HEK293 (cell line): Measurements from ENCODE around the gene LCE3A.

Source experiments
- CTCF ChIA-PET: fragments of 350-600 bp; formaldehyde crosslinking; extraction: SDS; loops from one replicate; lab custom pipeline; 2021; ENCODE audit warnings: antibody characterized with exemption; lab: Yijun Ruan, JAX
- POLR2A ChIA-PET: fragments of 300-600 bp; formaldehyde crosslinking; extraction: SDS; loops from one replicate; lab custom pipeline; 2020; ENCODE audit warnings: antibody characterized with exemption, inconsistent platforms; lab: Yijun Ruan, JAX
- H3K27ac ChIP-seq: fragments of 200-500 bp; sonication (Bioruptor generic); 2 replicates; pipeline ENCODE4 v1.5.1; 2014; ENCODE audit warnings: low read depth, low read length, control low read depth, inconsistent platforms; ENCODE audit errors: extremely low read depth
- H3K36me3 ChIP-seq, 2 experiments: fragments of 200-500 bp in 1 of 2; sonication (Bioruptor generic) in 1 of 2; 1 replicate in 1 of 2; 2 replicates in 1 of 2; pipeline ENCODE4 v1.5.1; 2014 to 2017; ENCODE audit warnings: inconsistent platforms in 2 of 2, low read length in 2 of 2; ENCODE audit not compliant: control insufficient read depth in 2 of 2, insufficient read depth in 1 of 2
- H3K4me1 ChIP-seq: fragments of 200-500 bp; sonication (Bioruptor generic); 2 replicates; pipeline ENCODE4 v1.5.1; 2014; ENCODE audit warnings: mild to moderate bottlenecking, low read length, inconsistent platforms; ENCODE audit not compliant: control insufficient read depth, insufficient read depth
- H3K4me3 ChIP-seq: 2 replicates; pipeline ENCODE4 v1.5.1; 2011; ENCODE audit warnings: low read depth, mild to moderate bottlenecking, control low read depth, low read length, moderate library complexity
- H3K9me3 ChIP-seq: fragments of 200-500 bp; sonication (Bioruptor generic); 2 replicates; pipeline ENCODE4 v1.5.1; 2014; ENCODE audit warnings: low read depth, low read length, inconsistent platforms; ENCODE audit not compliant: control insufficient read depth, insufficient read depth
- EGR2 ChIP-seq: fragments of 450-650 bp; formaldehyde crosslinking; IDR thresholded peaks from 2 replicates; pipeline ENCODE4 v1.5.1; 2016; ENCODE audit warnings: low read depth, missing biosample characterization, missing genetic modification characterization
- KLF8 ChIP-seq: fragments of 450-650 bp; formaldehyde crosslinking; IDR thresholded peaks from 2 replicates; pipeline ENCODE4 v1.5.1; 2016; ENCODE audit warnings: missing biosample characterization, missing genetic modification characterization
- SETDB1 ChIP-seq: IDR thresholded peaks from one replicate; pipeline ENCODE4 v1.6.1; 2017; ENCODE audit warnings: mild to moderate bottlenecking, low read length, moderate library complexity, mixed read lengths; ENCODE audit not compliant: insufficient read length
- TCF7L2 ChIP-seq: IDR thresholded peaks from 2 replicates; pipeline ENCODE4 v1.6.1; 2011; ENCODE audit warnings: low read depth, mild to moderate bottlenecking, inconsistent platforms, low read length, moderate library complexity, borderline replicate concordance
- ZIC2 ChIP-seq: fragments of 450-650 bp; formaldehyde crosslinking; IDR thresholded peaks from 2 replicates; pipeline ENCODE4 v1.5.1; 2016; ENCODE audit warnings: missing biosample characterization, missing genetic modification characterization
- ZNF175 ChIP-seq: fragments of 450-650 bp; formaldehyde crosslinking; IDR thresholded peaks from 2 replicates; pipeline ENCODE4 v1.5.1; 2016; ENCODE audit warnings: missing biosample characterization, missing genetic modification characterization
- ZNF341 ChIP-seq: fragments of 450-650 bp; formaldehyde crosslinking; IDR thresholded peaks from 2 replicates; pipeline ENCODE4; 2016; ENCODE audit warnings: low read depth, missing biosample characterization, missing genetic modification characterization
- ZNF350 ChIP-seq: fragments of 450-650 bp; formaldehyde crosslinking; IDR thresholded peaks from 2 replicates; pipeline ENCODE4 v1.5.0; 2017; ENCODE audit warnings: missing biosample characterization, mild to moderate bottlenecking, missing genetic modification characterization
- ZNF37A ChIP-seq: fragments of 450-650 bp; IDR thresholded peaks from 2 replicates; pipeline ENCODE4 v1.5.1; 2018; ENCODE audit warnings: missing biosample characterization, missing genetic modification characterization
- ZNF514 ChIP-seq: fragments of 450-650 bp; formaldehyde crosslinking; IDR thresholded peaks from 2 replicates; pipeline ENCODE4 v1.5.1; 2016; ENCODE audit warnings: missing biosample characterization, missing genetic modification characterization
- ZNF544 ChIP-seq: fragments of 450-650 bp; formaldehyde crosslinking; IDR thresholded peaks from 2 replicates; pipeline ENCODE4 v1.5.0; 2017; ENCODE audit warnings: missing biosample characterization, missing genetic modification characterization
- ZNF571 ChIP-seq: fragments of 450-650 bp; formaldehyde crosslinking; IDR thresholded peaks from 2 replicates; pipeline ENCODE4 v1.5.0; 2017; ENCODE audit warnings: missing biosample characterization, missing genetic modification characterization
- ZNF621 ChIP-seq: fragments of 450-650 bp; formaldehyde crosslinking; IDR thresholded peaks from 2 replicates; pipeline ENCODE4 v1.5.1; 2017; ENCODE audit warnings: missing biosample characterization, missing genetic modification characterization
- ZNF623 ChIP-seq: fragments of 450-650 bp; formaldehyde crosslinking; IDR thresholded peaks from 2 replicates; pipeline ENCODE4 v1.5.1; 2016; ENCODE audit warnings: missing biosample characterization, missing genetic modification characterization
- ZNF777 ChIP-seq: fragments of 450-650 bp; formaldehyde crosslinking; IDR thresholded peaks from 2 replicates; pipeline ENCODE4 v1.5.1; 2017; ENCODE audit warnings: missing biosample characterization, missing genetic modification characterization, borderline replicate concordance
- ZNF837 ChIP-seq: fragments of 450-650 bp; formaldehyde crosslinking; IDR thresholded peaks from 2 replicates; pipeline ENCODE4 v1.5.1; 2016; ENCODE audit warnings: missing biosample characterization, missing genetic modification characterization
- TF ChIP-seq, protein P1 (sequence below): fragments of 450-650 bp; formaldehyde crosslinking; IDR thresholded peaks from 2 replicates; pipeline ENCODE4 v1.5.1; 2016; ENCODE audit warnings: missing biosample characterization, missing genetic modification characterization
- TF ChIP-seq, protein P2 (sequence below): sonication (generic); formaldehyde crosslinking; IDR thresholded peaks from 2 replicates; pipeline ENCODE4 v1.8.1; 2022; ENCODE audit warnings: mild to moderate bottlenecking, moderate library complexity, missing genetic modification reagents
- TF ChIP-seq, protein P3 (sequence below): fragments of 450-650 bp; formaldehyde crosslinking; optimal IDR thresholded peaks from 2 replicates; pipeline ENCODE3; 2016; ENCODE audit warnings: missing biosample characterization, mild to moderate bottlenecking, missing genetic modification characterization
- TF ChIP-seq, protein P4 (sequence below): fragments of 450-650 bp; formaldehyde crosslinking; IDR thresholded peaks from 2 replicates; pipeline ENCODE4 v1.5.1; 2016; ENCODE audit warnings: missing biosample characterization, missing genetic modification characterization
- TF ChIP-seq, protein P5 (sequence below): fragments of 450-650 bp; formaldehyde crosslinking; conservative IDR thresholded peaks from 2 replicates; pipeline ENCODE4 v1.5.1; 2016; ENCODE audit warnings: low read depth, missing biosample characterization, missing genetic modification characterization
- TF ChIP-seq, protein P6 (sequence below): fragments of 450-650 bp; formaldehyde crosslinking; IDR thresholded peaks from 2 replicates; pipeline ENCODE4 v1.5.1; 2016; ENCODE audit warnings: missing biosample characterization, missing genetic modification characterization

Gene LCE3A

DNA sequence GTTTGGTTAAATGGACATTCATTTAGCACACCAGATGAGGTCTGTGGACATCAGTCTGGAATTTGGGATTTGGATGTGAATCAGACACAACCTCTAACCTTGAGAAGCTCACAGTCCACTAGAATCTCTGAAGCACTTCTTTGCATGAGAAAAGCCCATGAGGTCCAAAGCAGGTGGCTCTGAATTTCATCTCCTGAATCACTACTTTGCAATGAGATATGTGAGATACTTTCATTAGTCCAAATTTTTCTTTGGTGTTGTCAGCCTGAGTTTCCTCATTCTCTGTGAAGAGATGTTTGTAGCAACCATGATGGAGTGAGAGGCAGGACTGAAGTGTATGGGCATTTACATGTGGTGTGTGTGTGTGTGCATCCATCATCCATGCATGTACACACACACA, 23.8 kb upstream of the LCE3A start:
- Histone ChIP-seq H3K4me1 (no peaks in the 10 kb centered on the region), H3K36me3 (no peaks in the 10 kb centered on the region), H3K27ac (no peak overlapping the region), H3K9me3 (no peaks in the 10 kb centered on the region), H3K4me3 (no peak overlapping the region)
- CTCF ChIA-PET = interaction anchor here (1.2 kb wide), 2 partner anchors 89 to 546 kb away, joined by 3 to 4 read pairs; no protein-coding TSS in a partner anchor
- no peak for TF ChIP-seq ZNF623
- no peak for TF ChIP-seq ZNF837 (tag by site-specific recombination)
- no peak for TF ChIP-seq ZNF175 (tag by site-specific recombination)
- TF ChIP-seq ZNF37A (tag by site-specific recombination) = no peak
- no peak for TF ChIP-seq ZNF341 (tag by site-specific recombination)
- TF ChIP-seq ZNF621 (tag by site-specific recombination) = no peak
- no peak for TF ChIP-seq SETDB1
- TF ChIP-seq, protein P1, sequence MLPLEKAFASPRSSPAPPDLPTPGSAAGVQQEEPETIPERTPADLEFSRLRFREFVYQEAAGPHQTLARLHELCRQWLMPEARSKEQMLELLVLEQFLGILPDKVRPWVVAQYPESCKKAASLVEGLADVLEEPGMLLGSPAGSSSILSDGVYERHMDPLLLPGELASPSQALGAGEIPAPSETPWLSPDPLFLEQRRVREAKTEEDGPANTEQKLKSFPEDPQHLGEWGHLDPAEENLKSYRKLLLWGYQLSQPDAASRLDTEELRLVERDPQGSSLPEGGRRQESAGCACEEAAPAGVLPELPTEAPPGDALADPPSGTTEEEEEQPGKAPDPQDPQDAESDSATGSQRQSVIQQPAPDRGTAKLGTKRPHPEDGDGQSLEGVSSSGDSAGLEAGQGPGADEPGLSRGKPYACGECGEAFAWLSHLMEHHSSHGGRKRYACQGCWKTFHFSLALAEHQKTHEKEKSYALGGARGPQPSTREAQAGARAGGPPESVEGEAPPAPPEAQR (tag by site-specific recombination) = no peak
- POLR2A ChIA-PET = no interaction called here

DNA sequence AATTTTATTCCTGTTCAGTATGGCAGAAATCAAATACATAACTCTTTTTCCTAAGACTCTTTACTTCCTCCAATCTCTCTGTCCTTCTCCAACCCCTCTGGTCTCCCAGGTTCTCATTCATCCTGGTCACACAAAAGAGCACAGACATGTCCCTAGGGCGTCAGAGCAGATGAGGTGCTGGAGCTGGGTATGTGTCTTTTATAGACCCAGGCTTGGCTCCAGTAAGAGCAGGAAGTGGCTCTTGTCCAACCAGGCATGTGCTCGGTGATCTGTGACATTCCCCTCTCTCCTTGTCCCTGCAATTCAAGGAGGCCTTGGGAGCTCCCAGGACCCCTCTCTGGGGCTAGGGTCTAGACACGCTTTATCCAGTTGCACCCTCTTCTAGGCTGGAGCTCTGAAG, 22.2 kb upstream of the LCE3A start:
- POLR2A ChIA-PET = no interaction called here
- H3K4me3 ChIP-seq = no peak overlapping the region
- no peaks in the 10 kb centered on the region for H3K4me1 ChIP-seq
- H3K36me3 ChIP-seq = no peaks in the 10 kb centered on the region
- CTCF ChIA-PET = interaction anchor here (1.2 kb wide), 1 partner anchor 584 kb away, joined by 3 read pairs; no protein-coding TSS in a partner anchor
- H3K27ac ChIP-seq = no peak overlapping the region
- H3K9me3 ChIP-seq = no peaks in the 10 kb centered on the region
- TF ChIP-seq, protein P2, sequence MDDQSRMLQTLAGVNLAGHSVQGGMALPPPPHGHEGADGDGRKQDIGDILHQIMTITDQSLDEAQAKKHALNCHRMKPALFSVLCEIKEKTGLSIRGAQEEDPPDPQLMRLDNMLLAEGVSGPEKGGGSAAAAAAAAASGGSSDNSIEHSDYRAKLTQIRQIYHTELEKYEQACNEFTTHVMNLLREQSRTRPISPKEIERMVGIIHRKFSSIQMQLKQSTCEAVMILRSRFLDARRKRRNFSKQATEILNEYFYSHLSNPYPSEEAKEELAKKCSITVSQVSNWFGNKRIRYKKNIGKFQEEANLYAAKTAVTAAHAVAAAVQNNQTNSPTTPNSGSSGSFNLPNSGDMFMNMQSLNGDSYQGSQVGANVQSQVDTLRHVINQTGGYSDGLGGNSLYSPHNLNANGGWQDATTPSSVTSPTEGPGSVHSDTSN (CRISPR knock-in tag) = no peak
- no peak for TF ChIP-seq ZNF777
- TF ChIP-seq, protein P3, sequence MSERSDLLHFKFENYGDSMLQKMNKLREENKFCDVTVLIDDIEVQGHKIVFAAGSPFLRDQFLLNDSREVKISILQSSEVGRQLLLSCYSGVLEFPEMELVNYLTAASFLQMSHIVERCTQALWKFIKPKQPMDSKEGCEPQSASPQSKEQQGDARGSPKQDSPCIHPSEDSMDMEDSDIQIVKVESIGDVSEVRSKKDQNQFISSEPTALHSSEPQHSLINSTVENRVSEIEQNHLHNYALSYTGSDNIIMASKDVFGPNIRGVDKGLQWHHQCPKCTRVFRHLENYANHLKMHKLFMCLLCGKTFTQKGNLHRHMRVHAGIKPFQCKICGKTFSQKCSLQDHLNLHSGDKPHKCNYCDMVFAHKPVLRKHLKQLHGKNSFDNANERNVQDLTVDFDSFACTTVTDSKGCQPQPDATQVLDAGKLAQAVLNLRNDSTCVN (tag by site-specific recombination) = no peak
- no peak for TF ChIP-seq ZIC2 (tag by site-specific recombination)
- TF ChIP-seq, protein P4, sequence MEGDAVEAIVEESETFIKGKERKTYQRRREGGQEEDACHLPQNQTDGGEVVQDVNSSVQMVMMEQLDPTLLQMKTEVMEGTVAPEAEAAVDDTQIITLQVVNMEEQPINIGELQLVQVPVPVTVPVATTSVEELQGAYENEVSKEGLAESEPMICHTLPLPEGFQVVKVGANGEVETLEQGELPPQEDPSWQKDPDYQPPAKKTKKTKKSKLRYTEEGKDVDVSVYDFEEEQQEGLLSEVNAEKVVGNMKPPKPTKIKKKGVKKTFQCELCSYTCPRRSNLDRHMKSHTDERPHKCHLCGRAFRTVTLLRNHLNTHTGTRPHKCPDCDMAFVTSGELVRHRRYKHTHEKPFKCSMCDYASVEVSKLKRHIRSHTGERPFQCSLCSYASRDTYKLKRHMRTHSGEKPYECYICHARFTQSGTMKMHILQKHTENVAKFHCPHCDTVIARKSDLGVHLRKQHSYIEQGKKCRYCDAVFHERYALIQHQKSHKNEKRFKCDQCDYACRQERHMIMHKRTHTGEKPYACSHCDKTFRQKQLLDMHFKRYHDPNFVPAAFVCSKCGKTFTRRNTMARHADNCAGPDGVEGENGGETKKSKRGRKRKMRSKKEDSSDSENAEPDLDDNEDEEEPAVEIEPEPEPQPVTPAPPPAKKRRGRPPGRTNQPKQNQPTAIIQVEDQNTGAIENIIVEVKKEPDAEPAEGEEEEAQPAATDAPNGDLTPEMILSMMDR (tag by site-specific recombination) = no peak
- no peak for TF ChIP-seq TCF7L2
- no peak for TF ChIP-seq ZNF514 (tag by site-specific recombination)
- TF ChIP-seq, protein P5, sequence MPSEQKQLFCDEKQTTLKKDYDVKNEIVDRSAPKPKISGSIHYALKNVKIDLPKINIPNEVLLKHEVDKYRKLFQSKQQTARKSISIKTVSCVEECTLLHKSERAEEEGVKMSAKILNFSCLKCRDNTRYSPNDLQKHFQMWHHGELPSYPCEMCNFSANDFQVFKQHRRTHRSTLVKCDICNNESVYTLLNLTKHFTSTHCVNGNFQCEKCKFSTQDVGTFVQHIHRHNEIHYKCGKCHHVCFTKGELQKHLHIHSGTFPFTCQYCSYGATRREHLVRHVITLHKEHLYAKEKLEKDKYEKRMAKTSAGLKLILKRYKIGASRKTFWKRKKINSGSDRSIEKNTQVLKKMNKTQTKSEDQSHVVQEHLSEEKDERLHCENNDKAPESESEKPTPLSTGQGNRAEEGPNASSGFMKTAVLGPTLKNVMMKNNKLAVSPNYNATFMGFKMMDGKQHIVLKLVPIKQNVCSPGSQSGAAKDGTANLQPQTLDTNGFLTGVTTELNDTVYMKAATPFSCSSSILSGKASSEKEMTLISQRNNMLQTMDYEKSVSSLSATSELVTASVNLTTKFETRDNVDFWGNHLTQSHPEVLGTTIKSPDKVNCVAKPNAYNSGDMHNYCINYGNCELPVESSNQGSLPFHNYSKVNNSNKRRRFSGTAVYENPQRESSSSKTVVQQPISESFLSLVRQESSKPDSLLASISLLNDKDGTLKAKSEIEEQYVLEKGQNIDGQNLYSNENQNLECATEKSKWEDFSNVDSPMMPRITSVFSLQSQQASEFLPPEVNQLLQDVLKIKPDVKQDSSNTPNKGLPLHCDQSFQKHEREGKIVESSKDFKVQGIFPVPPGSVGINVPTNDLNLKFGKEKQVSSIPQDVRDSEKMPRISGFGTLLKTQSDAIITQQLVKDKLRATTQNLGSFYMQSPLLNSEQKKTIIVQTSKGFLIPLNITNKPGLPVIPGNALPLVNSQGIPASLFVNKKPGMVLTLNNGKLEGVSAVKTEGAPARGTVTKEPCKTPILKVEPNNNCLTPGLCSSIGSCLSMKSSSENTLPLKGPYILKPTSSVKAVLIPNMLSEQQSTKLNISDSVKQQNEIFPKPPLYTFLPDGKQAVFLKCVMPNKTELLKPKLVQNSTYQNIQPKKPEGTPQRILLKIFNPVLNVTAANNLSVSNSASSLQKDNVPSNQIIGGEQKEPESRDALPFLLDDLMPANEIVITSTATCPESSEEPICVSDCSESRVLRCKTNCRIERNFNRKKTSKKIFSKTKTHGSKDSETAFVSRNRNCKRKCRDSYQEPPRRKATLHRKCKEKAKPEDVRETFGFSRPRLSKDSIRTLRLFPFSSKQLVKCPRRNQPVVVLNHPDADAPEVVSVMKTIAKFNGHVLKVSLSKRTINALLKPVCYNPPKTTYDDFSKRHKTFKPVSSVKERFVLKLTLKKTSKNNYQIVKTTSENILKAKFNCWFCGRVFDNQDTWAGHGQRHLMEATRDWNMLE (tag by site-specific recombination) = no peak
- no peak for TF ChIP-seq EGR2 (tag by site-specific recombination)
- no peak for TF ChIP-seq ZNF571 (tag by site-specific recombination)
- no peak for TF ChIP-seq KLF8
- TF ChIP-seq, protein P6, sequence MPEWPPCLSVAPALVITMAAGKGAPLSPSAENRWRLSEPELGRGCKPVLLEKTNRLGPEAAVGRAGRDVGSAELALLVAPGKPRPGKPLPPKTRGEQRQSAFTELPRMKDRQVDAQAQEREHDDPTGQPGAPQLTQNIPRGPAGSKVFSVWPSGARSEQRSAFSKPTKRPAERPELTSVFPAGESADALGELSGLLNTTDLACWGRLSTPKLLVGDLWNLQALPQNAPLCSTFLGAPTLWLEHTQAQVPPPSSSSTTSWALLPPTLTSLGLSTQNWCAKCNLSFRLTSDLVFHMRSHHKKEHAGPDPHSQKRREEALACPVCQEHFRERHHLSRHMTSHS = no peak
- TF ChIP-seq ZNF350 (tag by site-specific recombination) = no peak
- TF ChIP-seq, protein P1 (tag by site-specific recombination) = no peak
- TF ChIP-seq ZNF621 (tag by site-specific recombination) = no peak
- no peak for TF ChIP-seq ZNF544 (tag by site-specific recombination)
